IMR-90 (cell line): ENCODE results near the gene COL4A3. TPM values are rescaled to one million over a fixed set of nuclear protein-coding genes. Genes with fewer than 3 reads are reported as not detected.

ENCODE experiments used
- ATAC-seq: fragments of 200-7000 bp; cut with Tn5 transposase; 2 replicates; pipeline ENCODE4 v1.9.1; 2020; ENCODE audit warnings: low read depth, mild to moderate bottlenecking, moderate library complexity
- BruUV-seq: library from RNA; stranded (reverse); fragments of 400-500 nt; replicated peaks from 2 replicates; lab custom pipeline; 2021; lab: Mats Ljungman, UMichigan
- CTCF ChIA-PET: fragments of 300-600 bp; formaldehyde crosslinking; extraction: SDS; loops from one replicate; lab custom pipeline; 2021; ENCODE audit warnings: antibody characterized with exemption; lab: Yijun Ruan, JAX
- POLR2A ChIA-PET: fragments of 300-600 bp; sonication (Branson Sonifier 250); formaldehyde crosslinking; loops from one replicate; lab custom pipeline; 2022; ENCODE audit warnings: antibody characterized with exemption; ENCODE audit not compliant: unreplicated experiment; lab: Charles Lee
- DNase-seq: peaks from one replicate; pipeline ENCODE4 v3.0.0; 2013
- H2AFZ ChIP-seq: replicated peaks from 2 replicates; pipeline ENCODE3; 2013; ENCODE audit warnings: low read length, mild to moderate bottlenecking; ENCODE audit not compliant: poor library complexity
- H2AK5ac ChIP-seq: 2 replicates; pipeline ENCODE4 v1.6.1; 2013; ENCODE audit warnings: low read depth, low read length, inconsistent platforms
- H2AK9ac ChIP-seq: replicated peaks from 2 replicates; pipeline ENCODE3; 2013; ENCODE audit warnings: mild to moderate bottlenecking, low read depth, low read length, moderate library complexity; ENCODE audit not compliant: poor library complexity
- H2BK120ac ChIP-seq: 2 replicates; pipeline ENCODE4 v1.6.1; 2013; ENCODE audit warnings: low read depth, low read length, inconsistent platforms
- H2BK15ac ChIP-seq: 3 replicates; pipeline ENCODE4 v1.6.1; 2013; ENCODE audit warnings: low read depth, low read length, inconsistent platforms
- H2BK20ac ChIP-seq: 2 replicates; pipeline ENCODE4 v1.6.1; 2013; ENCODE audit warnings: low read depth, mild to moderate bottlenecking, inconsistent platforms, low read length, moderate library complexity
- H2BK5ac ChIP-seq: 2 replicates; pipeline ENCODE4 v1.6.1; 2013; ENCODE audit warnings: mild to moderate bottlenecking, low read depth, low read length, inconsistent platforms; ENCODE audit not compliant: poor library complexity, severe bottlenecking
- H3K14ac ChIP-seq: replicated peaks from 2 replicates; pipeline ENCODE4 v1.6.1; 2013; ENCODE audit warnings: low read depth, low read length, inconsistent platforms
- H3K18ac ChIP-seq: 2 replicates; pipeline ENCODE4 v1.6.1; 2013; ENCODE audit warnings: low read depth, low read length, control low read depth
- H3K23ac ChIP-seq: 2 replicates; pipeline ENCODE4 v1.6.1; 2013; ENCODE audit warnings: low read depth, low read length, inconsistent platforms
- H3K27ac ChIP-seq: 2 replicates; pipeline ENCODE4 v1.5.1; 2013; ENCODE audit warnings: mild to moderate bottlenecking, control low read depth, low read length; ENCODE audit not compliant: insufficient read depth
- H3K27me3 ChIP-seq: 2 replicates; pipeline ENCODE4 v1.6.1; 2013; ENCODE audit warnings: low read length; ENCODE audit not compliant: control insufficient read depth, insufficient read depth
- H3K36me3 ChIP-seq: 2 replicates; pipeline ENCODE4 v1.6.1; 2013; ENCODE audit warnings: low read length, mixed read lengths; ENCODE audit not compliant: control insufficient read depth, insufficient read depth
- H3K4ac ChIP-seq: 2 replicates; pipeline ENCODE4 v1.6.1; 2013; ENCODE audit warnings: low read depth, low read length, inconsistent platforms
- H3K4me1 ChIP-seq: 2 replicates; pipeline ENCODE4 v1.6.1; 2013; ENCODE audit warnings: low read length, mixed read lengths; ENCODE audit not compliant: control insufficient read depth, insufficient read depth
- H3K4me2 ChIP-seq: 2 replicates; pipeline ENCODE4 v1.6.1; 2013; ENCODE audit warnings: low read depth, mild to moderate bottlenecking, control low read depth, low read length, moderate library complexity
- H3K4me3 ChIP-seq: 2 replicates; pipeline ENCODE4 v1.5.1; 2013; ENCODE audit warnings: low read depth, mild to moderate bottlenecking, control low read depth, low read length, moderate library complexity; ENCODE audit not compliant: insufficient read depth
- H3K56ac ChIP-seq: 2 replicates; pipeline ENCODE4 v1.6.1; 2013; ENCODE audit warnings: low read length, inconsistent platforms; ENCODE audit not compliant: insufficient read depth; ENCODE audit errors: extremely low read depth
- H3K79me1 ChIP-seq, 2 experiments: 2 replicates each; pipeline ENCODE4 v1.6.1; 2013; ENCODE audit warnings: low read length in 2 of 2, inconsistent platforms in 1 of 2, low read depth in 1 of 2
- H3K9ac ChIP-seq: 2 replicates; pipeline ENCODE4 v1.6.1; 2013; ENCODE audit warnings: low read depth, low read length, control low read depth
- H3K9me1 ChIP-seq: 2 replicates; pipeline ENCODE4 v1.6.1; 2013; ENCODE audit warnings: low read length, inconsistent platforms; ENCODE audit not compliant: insufficient read depth
- H3K9me3 ChIP-seq: 2 replicates; pipeline ENCODE4 v1.6.1; 2013; ENCODE audit warnings: low read length; ENCODE audit not compliant: control insufficient read depth, insufficient read depth
- H4K20me1 ChIP-seq: 2 replicates; pipeline ENCODE4 v1.6.1; 2013; ENCODE audit warnings: low read length, inconsistent platforms; ENCODE audit not compliant: insufficient read depth
- H4K5ac ChIP-seq: 2 replicates; pipeline ENCODE4 v1.6.1; 2013; ENCODE audit warnings: mild to moderate bottlenecking, low read depth, low read length, control low read depth
- H4K8ac ChIP-seq, 2 experiments: 2 replicates each; pipeline ENCODE4 v1.6.1; 2013; ENCODE audit warnings: low read depth in 2 of 2, low read length in 2 of 2, control low read depth in 1 of 2, inconsistent platforms in 1 of 2
- H4K91ac ChIP-seq: 2 replicates; pipeline ENCODE4 v1.6.1; 2013; ENCODE audit warnings: low read depth, low read length, inconsistent platforms; ENCODE audit not compliant: insufficient read depth
- BHLHE40 ChIP-seq: fragments of 150-350 bp; IDR thresholded peaks from 2 replicates; pipeline ENCODE4 v1.6.1; 2016; ENCODE audit warnings: mild to moderate bottlenecking, low read depth, low read length
- CEBPB ChIP-seq: IDR thresholded peaks from 2 replicates; pipeline ENCODE4 v1.6.1; 2012; ENCODE audit warnings: low read depth, low read length, improper control_type of control experiment
- CHD1 ChIP-seq: IDR thresholded peaks from 2 replicates; pipeline ENCODE4 v1.6.1; 2012; ENCODE audit warnings: low read depth, low read length, improper control_type of control experiment
- CTCF ChIP-seq: conservative IDR thresholded peaks from 2 replicates; pipeline ENCODE4 v1.5.1; 2012; ENCODE audit warnings: mild to moderate bottlenecking, low read depth, low read length, improper control_type of control experiment
- FOS ChIP-seq: fragments of 150-350 bp; IDR thresholded peaks from 2 replicates; pipeline ENCODE4 v1.6.1; 2016; ENCODE audit warnings: low read depth, low read length
- MAFK ChIP-seq: IDR thresholded peaks from 2 replicates; pipeline ENCODE4 v1.6.1; 2012; ENCODE audit warnings: low read depth, low read length, improper control_type of control experiment
- MAZ ChIP-seq: IDR thresholded peaks from 2 replicates; pipeline ENCODE4 v1.6.1; 2012; ENCODE audit warnings: low read depth, mild to moderate bottlenecking, low read length, improper control_type of control experiment, moderate library complexity, borderline replicate concordance
- MXI1 ChIP-seq: IDR thresholded peaks from 2 replicates; pipeline ENCODE4 v1.6.1; 2012; ENCODE audit warnings: low read depth, mild to moderate bottlenecking, low read length, moderate library complexity, borderline replicate concordance
- NFE2L2 ChIP-seq: fragments of 150-350 bp; IDR thresholded peaks from 2 replicates; pipeline ENCODE4 v1.6.1; 2016; ENCODE audit warnings: low read depth, mild to moderate bottlenecking, low read length
- POLR2A ChIP-seq: IDR thresholded peaks from 2 replicates; pipeline ENCODE4 v1.6.1; 2012; ENCODE audit warnings: mild to moderate bottlenecking, low read depth, low read length
- RAD21 ChIP-seq: IDR thresholded peaks from 2 replicates; pipeline ENCODE4 v1.6.1; 2012; ENCODE audit warnings: low read length, improper control_type of control experiment
- RCOR1 ChIP-seq: IDR thresholded peaks from 2 replicates; pipeline ENCODE4 v1.6.1; 2012; ENCODE audit warnings: mild to moderate bottlenecking, low read length, improper control_type of control experiment; ENCODE audit not compliant: insufficient replicate concordance
- RFX5 ChIP-seq: IDR thresholded peaks from 2 replicates; pipeline ENCODE4 v1.8.0; 2012; ENCODE audit warnings: low read depth, mild to moderate bottlenecking, low read length, moderate library complexity
- SMC3 ChIP-seq: fragments of 150-350 bp; IDR thresholded peaks from 2 replicates; pipeline ENCODE4 v1.6.1; 2016; ENCODE audit warnings: low read depth, mild to moderate bottlenecking, antibody characterized with exemption, low read length, moderate library complexity
- WGBS, 2 experiments: methylation state at CpG; one replicate each; pipeline versions ENCODE4 v1.1.5 to v1.1.7; 2013; ENCODE audit warnings: missing lambda C conversion rate in 2 of 2; ENCODE audit not compliant: insufficient read length in 1 of 2; ENCODE audit errors: extremely low coverage in 2 of 2; 5-methylcytosine and 5-hydroxymethylcytosine counted together
- dilution Hi-C: fragments of 300-500 bp; cut with HindIII; formaldehyde crosslinking; loops from one replicate; pipeline ENCODE4 v1.14.3; 2018; ENCODE audit warnings: low sequenced_read_pairs; ENCODE audit not compliant: unreplicated experiment
- in situ Hi-C: fragments of 300-500 bp; cut with MboI; formaldehyde crosslinking; loops from 3 replicates; pipeline ENCODE4 v1.14.3; 2019; ENCODE audit warnings: low sequenced_read_pairs, inconsistent platforms, mixed read lengths
- intact Hi-C: fragments of 100-400 bp; cut with micrococcal nuclease; formaldehyde crosslinking; loops from 2 replicates; pipeline ENCODE4 v1.10.0; 2022
- polyA plus RNA-seq, 3 experiments: library from polyadenylated mRNA; depleted of rRNA; stranded (reverse); fragments of >200 nt; gene quantifications; 2 replicates each; pipeline ENCODE4 v1.2.3, GENCODE V29; 2012; ENCODE audit warnings: low replicate concordance in 1 of 3
- total RNA-seq: library from RNA; depleted of rRNA; stranded (reverse); fragments of >200 nt; gene quantifications from 2 replicates; pipeline ENCODE4 v1.2.3, GENCODE V29; 2012
- TF ChIP-seq, protein P1 (sequence below): fragments of 150-350 bp; IDR thresholded peaks from 2 replicates; pipeline ENCODE4 v1.6.1; 2017; ENCODE audit warnings: mild to moderate bottlenecking, antibody characterized with exemption, low read length, low read depth
- TF ChIP-seq, protein P2 (sequence below): fragments of 150-350 bp; IDR thresholded peaks from 2 replicates; pipeline ENCODE4 v1.6.1; 2016; ENCODE audit warnings: low read depth, mild to moderate bottlenecking, low read length, moderate library complexity, borderline replicate concordance

Gene COL4A3
- total and polyA plus RNA-seq, 2 of the 4 experiments (the other 2 are of a cell fraction), result not detected

DNA sequence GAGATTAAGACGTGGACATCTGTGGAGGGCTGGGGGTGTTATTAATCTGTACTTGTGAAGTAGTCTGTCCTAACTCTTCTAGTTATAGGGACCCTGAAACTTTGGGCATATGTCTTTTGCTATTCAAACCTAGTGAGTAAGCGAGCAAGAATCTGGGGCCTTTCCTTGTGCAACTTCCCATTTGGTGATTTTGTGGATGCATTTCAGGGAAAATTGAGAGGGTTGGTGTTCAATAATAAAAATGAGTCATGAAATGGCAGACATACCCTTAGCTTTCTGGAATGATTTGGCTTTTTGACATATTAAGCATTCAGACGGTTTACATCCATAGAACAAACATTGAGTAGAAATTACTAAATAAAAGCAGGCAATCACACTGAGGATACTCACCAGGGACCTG is 17.4 kb upstream of the COL4A3 start:
- intact Hi-C loops (no loop called here), in situ Hi-C loops (no loop called here), dilution Hi-C loops (no loop called here)
- Histone ChIP-seq H2BK20ac (no peak overlapping the region), H3K56ac (no peak overlapping the region), H3K9me1 (no peaks in the 10 kb centered on the region), H3K79me1 (no peaks in the 10 kb centered on the region), H2BK120ac (no peak overlapping the region), H3K9me3 (no peaks in the 10 kb centered on the region), H4K8ac (no peak overlapping the region), H3K14ac (no peak overlapping the region), H3K23ac (no peak overlapping the region), H2AK9ac (no peak overlapping the region), H3K4me3 (no peak overlapping the region), H2AFZ (no peak overlapping the region), H2AK5ac (no peak overlapping the region), H3K27me3 (no peaks in the 10 kb centered on the region; the same call in 1 of the 2 replicates), H2BK15ac (no peak overlapping the region), H3K36me3 (no peaks in the 10 kb centered on the region), H4K5ac (no peak overlapping the region), H3K18ac (no peak overlapping the region), H3K9ac (no peak overlapping the region), H3K4me1 (no peaks in the 10 kb centered on the region), H3K4ac (no peak overlapping the region), H2BK5ac (no peak overlapping the region), H3K27ac (no peak overlapping the region), H4K91ac (no peak overlapping the region), H4K20me1 (no peaks in the 10 kb centered on the region), H3K4me2 (no peak overlapping the region)
- no TSS peak for BruUV-seq
- ATAC-seq (no peak), DNase-seq (no peak)
- POLR2A ChIA-PET, result no interaction called here
- CTCF ChIA-PET, result no interaction called here
- no CpG with 5 or more reads among the region's 3 CpGs for WGBS, 2 experiments
- TF ChIP-seq POLR2A, result no peak
- TF ChIP-seq, protein P1, sequence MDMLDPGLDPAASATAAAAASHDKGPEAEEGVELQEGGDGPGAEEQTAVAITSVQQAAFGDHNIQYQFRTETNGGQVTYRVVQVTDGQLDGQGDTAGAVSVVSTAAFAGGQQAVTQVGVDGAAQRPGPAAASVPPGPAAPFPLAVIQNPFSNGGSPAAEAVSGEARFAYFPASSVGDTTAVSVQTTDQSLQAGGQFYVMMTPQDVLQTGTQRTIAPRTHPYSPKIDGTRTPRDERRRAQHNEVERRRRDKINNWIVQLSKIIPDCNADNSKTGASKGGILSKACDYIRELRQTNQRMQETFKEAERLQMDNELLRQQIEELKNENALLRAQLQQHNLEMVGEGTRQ, result no peak
- no peak for TF ChIP-seq MAFK
- no peak for TF ChIP-seq CEBPB
- TF ChIP-seq BHLHE40, result no peak
- no peak for TF ChIP-seq RAD21
- TF ChIP-seq, protein P2, sequence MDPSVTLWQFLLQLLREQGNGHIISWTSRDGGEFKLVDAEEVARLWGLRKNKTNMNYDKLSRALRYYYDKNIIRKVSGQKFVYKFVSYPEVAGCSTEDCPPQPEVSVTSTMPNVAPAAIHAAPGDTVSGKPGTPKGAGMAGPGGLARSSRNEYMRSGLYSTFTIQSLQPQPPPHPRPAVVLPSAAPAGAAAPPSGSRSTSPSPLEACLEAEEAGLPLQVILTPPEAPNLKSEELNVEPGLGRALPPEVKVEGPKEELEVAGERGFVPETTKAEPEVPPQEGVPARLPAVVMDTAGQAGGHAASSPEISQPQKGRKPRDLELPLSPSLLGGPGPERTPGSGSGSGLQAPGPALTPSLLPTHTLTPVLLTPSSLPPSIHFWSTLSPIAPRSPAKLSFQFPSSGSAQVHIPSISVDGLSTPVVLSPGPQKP, result no peak
- TF ChIP-seq CHD1, result no peak
- no peak for TF ChIP-seq RCOR1
- no peak for TF ChIP-seq RFX5
- TF ChIP-seq FOS, result no peak
- no peak for TF ChIP-seq CTCF
- no peak for TF ChIP-seq SMC3
- no peak for TF ChIP-seq MXI1
- no peak for TF ChIP-seq NFE2L2
- no peak for TF ChIP-seq MAZ
